ENCODE data around the gene TPM1.
"Not testable (repeated sequence)": the region's sequence is repeated elsewhere in the genome, so short reads cannot be mapped to it uniquely, and the experiment has no call there.

The TPM1 gene

GRCh38 chr15:63094495-63094931 lies 52.0 kb downstream of the TPM1 start:
- DNase-seq (ENCODE audit: low read depth in 3 of 3): no peak

- DNase-seq (ENCODE audit: low read depth in 3 of 3): no peak
Measured at GRCh38 chr15:63096178-63096577, 53.6 kb downstream of the TPM1 start.

- DNase-seq (ENCODE audit: low read depth in 3 of 3): not testable (repeated sequence)
Measured at GRCh38 chr15:63098901-63099300, 56.4 kb downstream of the TPM1 start.

GRCh38 chr15:63099581-63099980 lies 57.0 kb downstream of the TPM1 start:
- DNase-seq (ENCODE audit: low read depth in 3 of 3): not testable (repeated sequence)

GRCh38 chr15:63103416-63103815 lies 60.9 kb downstream of the TPM1 start:
- DNase-seq (ENCODE audit: low read depth in 3 of 3): no peak

- no peak for DNase-seq (ENCODE audit: low read depth in 3 of 3)
Measured at GRCh38 chr15:63104727-63105126, 62.2 kb downstream of the TPM1 start.

- not testable (repeated sequence) for DNase-seq (ENCODE audit: low read depth in 3 of 3)
Measured at GRCh38 chr15:63105354-63105753, 62.8 kb downstream of the TPM1 start.

- DNase-seq (ENCODE audit: low read depth in 3 of 3): no peak
Measured at GRCh38 chr15:63107895-63108546, 65.5 kb downstream of the TPM1 start.

- DNase-seq (ENCODE audit: low read depth in 3 of 3): no peak
Measured at GRCh38 chr15:63109498-63109897, 67.0 kb downstream of the TPM1 start.

- DNase-seq (ENCODE audit: low read depth in 3 of 3): no peak
Measured at GRCh38 chr15:63109920-63110319, 67.4 kb downstream of the TPM1 start.

GRCh38 chr15:63110428-63111026 lies 68.0 kb downstream of the TPM1 start:
- no peak for DNase-seq (ENCODE audit: low read depth in 3 of 3)

GRCh38 chr15:63111481-63111880 lies 68.9 kb downstream of the TPM1 start:
- DNase-seq (ENCODE audit: low read depth in 3 of 3): no peak

GRCh38 chr15:63112871-63113270 lies 70.3 kb downstream of the TPM1 start:
- DNase-seq (ENCODE audit: low read depth in 3 of 3): no peak

- DNase-seq (ENCODE audit: low read depth in 3 of 3): no peak
Measured at GRCh38 chr15:63114465-63114864, 71.9 kb downstream of the TPM1 start.

Measured in stimulated activated CD4-positive, alpha-beta T cell treated with anti-CD3 and anti-CD28 coated beads, TNF-alpha, amount 100 ng/mL, for 48 hours (primary cell).